Amygdala (tissue), 56 donors: ENCODE data around the gene HOXB5.
A peak's percentile ranks its signal among the peaks of the same experiment; 100 is the strongest.

Experiments used
- DNase-seq, 56 donors: peaks; one replicate each; lab custom pipeline; 2025; lab: John Stamatoyannopoulos, UW

The HOXB5 gene

GRCh38 chr17:48593126-48593829 lies at the start of gene HOXB5:
TSS of gene HOXB5 (minus strand) at chr17:48593779. CDS start at chr17:48593682, 97 bp downstream.
- no peak for DNase-seq

- DNase-seq: no peak
These were observed 49.5 kb upstream of the HOXB5 start for GRCh38 chr17:48642843-48643696.

- DNase-seq: no peak
These were observed 48.7 kb upstream of the HOXB5 start for GRCh38 chr17:48642059-48642842.

GRCh38 chr17:48641541-48642058 lies 48.0 kb upstream of the HOXB5 start:
- DNase-seq: no peak

DNA sequence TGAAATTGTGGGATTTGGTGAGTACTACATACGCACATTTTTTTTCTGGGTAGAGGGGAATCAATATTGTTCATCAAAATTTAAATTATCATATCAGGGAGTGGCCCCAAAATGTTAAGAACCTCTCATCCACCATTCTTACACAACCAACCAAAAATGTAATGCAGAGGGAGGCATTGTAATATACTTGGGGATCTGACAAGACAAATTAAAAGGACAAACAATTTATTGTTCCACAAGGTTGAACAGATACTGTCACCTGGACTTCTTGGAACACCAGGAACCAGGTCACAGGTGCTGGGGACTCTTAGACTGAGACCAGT lies 47.2 kb upstream of the HOXB5 start:
- DNase-seq: no peak

GRCh38 chr17:48639982-48640857 lies 46.6 kb upstream of the HOXB5 start:
- DNase-seq: no peak

GRCh38 chr17:48639136-48639535 lies 45.6 kb upstream of the HOXB5 start:
- DNase-seq: no peak

DNA sequence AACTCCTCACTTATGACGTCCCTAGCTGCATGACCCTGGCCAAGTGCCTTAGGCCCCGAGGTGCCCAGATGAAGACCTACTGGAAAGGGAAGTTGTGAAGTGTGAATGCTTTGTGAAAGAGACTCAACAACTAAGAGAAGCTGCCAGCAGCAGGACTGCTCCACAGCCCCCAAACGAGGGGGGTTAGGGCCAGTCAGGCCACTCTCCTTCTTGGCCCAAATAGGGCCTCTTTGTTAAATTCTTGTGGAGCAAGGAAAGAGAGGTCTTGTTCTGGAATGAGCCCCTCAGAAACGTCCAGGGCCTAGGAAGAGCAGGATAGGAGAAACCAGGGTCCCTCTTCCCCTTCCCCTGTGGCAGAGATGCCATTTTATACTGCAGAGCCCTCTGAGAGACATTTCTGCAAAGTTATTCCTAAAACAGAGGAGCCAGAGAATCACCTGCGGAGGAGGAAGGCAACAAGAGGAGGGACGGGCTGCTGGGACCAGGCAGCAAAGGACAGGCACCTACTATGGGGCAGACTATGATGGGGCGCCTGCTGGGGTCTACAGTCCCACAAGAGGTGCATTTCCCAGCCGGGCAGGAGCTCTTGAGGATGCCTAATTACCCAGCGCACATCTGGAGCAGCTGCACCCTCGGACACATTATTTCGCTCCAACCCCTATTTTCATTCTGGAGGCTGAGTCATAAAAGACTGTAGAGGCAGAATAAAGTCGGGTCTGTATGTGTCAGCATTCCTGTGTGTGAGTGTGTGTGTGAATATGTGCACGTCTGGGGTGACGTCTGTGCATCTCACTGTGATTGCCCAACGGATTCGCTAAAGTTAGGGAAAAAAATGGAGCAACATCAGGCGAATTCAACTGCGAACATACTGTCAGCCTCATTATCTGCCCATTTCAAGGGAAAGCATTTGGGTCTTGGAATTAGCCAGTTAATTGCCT lies 44.0 kb upstream of the HOXB5 start:
- no peak for DNase-seq

DNA sequence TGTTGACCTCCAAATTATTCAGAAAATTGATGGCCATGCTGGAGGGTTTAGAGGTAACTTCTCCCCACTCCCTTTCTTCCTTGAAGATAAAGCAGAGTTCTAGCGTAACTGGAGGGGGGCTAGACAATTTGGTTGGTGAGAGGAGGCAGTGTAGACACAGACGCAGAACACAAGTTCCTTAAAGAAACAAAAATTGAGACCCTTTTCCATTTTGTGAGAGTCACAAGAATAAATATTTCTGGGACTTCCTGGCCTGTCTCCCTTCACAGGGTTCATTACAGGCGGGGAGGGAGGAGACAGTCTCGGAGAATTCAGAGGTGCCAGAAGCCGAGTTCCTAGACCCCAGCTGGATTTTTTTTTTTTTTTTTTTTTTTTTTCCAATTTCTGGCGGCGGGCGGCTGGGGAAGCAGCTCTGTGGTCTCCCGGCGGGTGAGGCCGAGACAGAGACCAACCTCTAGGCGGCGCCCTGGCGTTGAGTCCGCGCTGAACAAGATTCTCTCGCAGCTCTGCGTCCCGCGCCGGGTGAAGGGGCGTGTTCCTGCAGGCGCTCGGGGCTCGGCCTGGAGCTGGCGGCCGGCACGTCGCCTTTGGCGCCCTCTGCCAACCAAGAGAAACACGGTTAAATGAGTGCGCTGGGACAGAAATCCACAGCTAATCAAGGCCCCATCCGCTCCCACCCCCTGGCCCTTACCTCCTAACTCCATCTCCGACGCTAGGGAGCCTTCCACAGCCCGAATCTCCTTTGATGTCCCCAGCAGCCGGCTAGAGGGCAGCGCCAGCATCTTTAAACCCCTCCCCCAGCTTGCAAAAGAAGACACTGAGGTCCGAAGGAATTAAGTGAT lies 42.8 kb upstream of the HOXB5 start:
- peak in 6 of 56 donors; percentile 4 to 26 (median 9) for DNase-seq

- DNase-seq: no peak
These were observed 41.1 kb upstream of the HOXB5 start for GRCh38 chr17:48634493-48635208.

DNA sequence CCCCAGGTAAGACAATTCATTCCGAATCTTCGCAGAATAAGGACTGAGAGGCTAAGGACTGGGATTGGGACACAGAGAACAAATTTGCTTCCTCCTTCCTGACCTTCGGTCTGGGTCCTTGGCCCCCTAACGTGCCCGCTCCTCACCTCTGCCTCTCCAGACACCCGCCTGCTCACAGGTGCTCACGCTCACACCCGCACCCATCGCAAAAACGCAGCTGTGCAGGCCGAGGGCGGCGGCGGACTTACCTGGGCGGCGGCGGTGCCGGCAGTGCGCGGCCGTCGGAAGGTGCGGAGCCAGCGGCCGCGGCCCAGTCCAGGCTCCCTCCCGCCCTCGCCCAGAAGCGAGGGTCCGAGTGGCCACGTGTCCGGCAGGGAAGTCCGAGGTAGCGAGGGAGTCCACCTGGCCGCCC lies 39.7 kb upstream of the HOXB5 start:
- DNase-seq: no peak

- no peak for DNase-seq
These were observed 39.1 kb upstream of the HOXB5 start for GRCh38 chr17:48632579-48633265.

DNA sequence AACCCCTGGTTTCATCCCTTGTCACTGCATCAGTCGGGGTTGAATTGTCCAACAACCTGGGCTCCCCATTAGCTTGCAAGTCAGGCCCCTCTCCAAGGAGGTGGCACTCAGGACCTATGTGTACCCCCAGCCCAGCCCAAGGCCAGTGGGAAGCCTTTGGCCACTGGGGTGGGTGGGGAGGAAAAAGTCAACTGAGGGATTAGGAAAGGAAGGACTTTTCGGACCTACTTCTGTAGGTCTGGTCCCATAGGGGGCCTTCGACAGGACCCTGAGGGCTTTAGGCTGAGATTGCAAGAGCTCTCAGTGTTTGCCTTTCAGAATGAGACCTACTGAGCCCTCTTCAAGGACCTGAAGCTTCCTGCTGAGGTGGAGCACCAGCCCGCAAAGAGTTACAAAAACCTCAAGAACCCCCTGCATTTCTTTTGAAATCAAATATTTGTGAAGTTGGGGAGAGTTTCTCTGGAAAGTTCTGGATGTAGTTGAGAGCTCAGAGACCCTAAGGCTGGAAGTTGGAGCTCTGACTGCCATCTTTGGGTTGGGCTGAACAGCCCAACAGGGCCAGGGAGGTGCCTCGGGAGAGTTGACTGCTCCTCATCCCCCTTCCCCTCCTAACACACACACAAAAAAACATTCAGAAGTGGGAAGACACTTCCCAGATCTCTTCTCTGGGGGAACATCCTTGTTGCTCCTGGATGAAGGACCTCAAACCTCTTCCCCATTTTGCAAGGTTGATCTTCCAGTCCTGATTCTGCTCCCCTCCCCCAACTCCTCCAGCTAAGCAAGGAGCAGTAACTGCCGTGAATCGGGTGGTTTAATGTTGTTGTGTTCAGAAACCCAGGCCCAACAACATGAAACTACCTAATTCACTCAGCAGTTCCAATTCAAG lies 38.4 kb upstream of the HOXB5 start:
- no peak for DNase-seq

- DNase-seq: no peak
These were observed 37.5 kb upstream of the HOXB5 start for GRCh38 chr17:48630925-48631692.
